RPMI7951 (cell line): ENCODE results near the gene POLDIP3. TPM values are rescaled to one million over a fixed set of nuclear protein-coding genes. Genes with fewer than 3 reads are reported as not detected.

Experiments used
- DNase-seq: peaks from one replicate; pipeline ENCODE4 v3.0.0-alpha.2; 2012; ENCODE audit warnings: low read depth
- total RNA-seq: library from RNA; depleted of rRNA; stranded (reverse); fragments of >200 nt; shearing (Covaris generic); gene quantifications from 2 replicates; pipeline ENCODE4 v1.2.3, GENCODE V29; 2014

The POLDIP3 gene
- total RNA-seq, 1 experiment from 2014 or later: 23.1 TPM

DNA sequence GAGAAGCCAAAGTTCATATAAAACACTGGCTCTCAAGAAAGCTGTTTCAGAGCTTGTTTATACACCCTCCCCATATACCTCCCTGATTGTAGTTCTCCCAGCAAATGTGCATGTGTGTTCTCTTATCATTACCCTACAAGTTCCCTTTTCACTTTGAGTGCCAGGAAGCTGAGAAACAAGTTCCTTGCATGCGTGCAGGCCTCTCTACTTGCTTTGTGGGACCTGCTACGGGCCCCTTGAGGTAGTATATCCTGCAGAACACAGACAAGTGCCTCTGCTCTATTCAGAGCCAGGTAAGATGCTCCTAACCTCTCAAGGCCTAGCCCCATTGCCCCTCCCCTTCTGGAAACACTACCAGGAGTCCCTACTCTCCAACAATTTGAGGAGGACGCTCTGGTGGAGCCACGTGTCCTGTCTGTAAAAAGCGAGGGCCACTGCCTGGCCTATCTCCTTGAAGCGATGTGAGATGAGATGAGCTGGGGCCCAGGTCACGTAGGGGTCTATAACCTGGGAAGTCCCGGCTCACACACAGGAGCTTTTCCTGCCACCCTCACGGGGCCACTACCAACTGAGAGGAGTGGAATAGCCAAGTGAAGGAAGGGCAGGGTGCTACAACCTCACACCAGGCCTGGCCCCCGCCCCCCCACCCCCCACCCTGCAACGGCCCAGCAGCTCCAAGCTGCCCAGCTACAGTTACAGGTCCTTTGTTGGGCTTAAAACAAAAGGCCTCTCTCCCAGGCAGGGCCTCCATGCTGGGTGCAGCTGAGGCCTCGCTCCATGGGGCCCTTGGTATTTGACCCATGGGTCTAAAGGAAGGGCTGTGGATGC, 28.3 kb upstream of the POLDIP3 start:
- no peak for DNase-seq

DNA sequence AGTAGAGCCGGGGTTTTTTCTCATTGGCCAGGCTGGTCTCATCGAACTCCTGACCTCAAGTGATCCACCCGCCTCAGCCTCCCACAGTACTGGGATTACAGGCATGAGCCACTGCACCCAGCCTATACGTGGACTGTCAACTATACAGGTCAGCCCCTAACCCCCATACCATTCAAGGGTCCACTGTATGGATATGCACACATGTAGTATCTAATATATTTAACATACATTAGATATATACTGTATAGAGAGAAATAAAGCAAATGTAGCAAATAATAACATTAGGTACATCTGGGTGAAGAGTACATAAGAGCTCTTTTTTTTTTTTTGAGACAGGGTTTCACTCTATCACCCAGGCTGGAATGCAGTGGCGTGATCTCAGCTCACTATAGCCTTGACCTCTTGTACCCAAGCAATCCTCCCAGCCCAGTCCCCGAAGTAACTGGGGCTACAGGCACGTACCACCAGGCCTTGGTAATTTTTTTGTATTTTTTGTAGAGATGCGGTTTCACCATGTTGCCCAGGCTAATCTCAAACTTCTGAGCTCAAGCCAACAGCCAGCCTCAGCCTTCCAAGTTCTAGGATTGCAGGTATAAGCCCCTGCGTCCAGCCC, 27.2 kb upstream of the POLDIP3 start:
- DNase-seq: no peak

DNA sequence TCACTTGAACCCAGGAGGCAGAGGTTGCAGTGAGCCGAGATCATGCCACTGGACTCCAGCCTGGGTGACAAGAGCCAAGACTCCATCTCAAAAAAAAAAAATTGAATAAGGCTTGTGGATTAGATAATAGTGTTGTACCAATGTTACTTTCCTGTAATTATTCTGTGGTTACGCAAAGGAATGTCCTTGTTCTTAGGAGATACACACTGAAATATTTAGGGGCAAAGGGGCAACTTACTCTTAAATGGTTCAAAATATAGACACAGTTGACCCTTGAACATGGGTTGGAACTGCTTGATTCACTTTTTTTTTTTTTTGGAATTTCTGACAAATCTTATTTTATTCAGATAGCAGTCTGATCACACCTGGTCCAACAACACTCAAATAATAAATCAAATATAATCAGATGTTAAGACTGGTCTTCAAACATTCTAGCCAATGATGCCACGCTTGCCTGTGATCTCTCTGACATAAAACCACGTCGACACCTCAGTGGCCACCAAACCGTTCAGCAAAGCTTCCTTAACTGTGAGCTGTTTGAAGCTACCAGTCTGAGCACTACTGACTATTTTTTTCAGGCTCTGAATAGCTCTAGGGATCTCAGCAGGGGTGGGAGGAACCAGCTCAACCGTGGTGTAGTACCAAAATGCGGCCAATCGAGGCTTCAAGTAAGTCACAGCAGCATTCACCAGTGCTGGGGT, 25.0 kb upstream of the POLDIP3 start:
- DNase-seq: no peak

DNA sequence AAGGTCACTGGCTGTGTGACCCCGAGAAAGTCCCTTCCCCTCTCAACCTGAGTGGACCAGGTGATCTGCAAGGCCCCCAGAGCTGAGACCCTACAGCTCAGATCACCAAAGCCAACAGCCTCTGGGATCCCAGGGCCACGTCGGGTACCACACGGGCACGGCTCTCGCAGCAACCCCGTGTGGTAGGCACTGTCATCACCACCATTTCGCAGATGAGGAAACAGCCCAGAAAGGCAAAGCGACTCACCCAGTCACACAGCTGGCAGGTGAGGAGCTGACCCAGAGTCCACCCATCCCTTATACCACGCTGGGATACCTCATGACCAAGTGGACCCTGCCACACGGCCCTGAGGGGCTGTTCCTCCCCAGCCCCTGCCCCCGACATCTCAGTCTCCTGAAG, 22.9 kb upstream of the POLDIP3 start:
- DNase-seq: no peak

DNA sequence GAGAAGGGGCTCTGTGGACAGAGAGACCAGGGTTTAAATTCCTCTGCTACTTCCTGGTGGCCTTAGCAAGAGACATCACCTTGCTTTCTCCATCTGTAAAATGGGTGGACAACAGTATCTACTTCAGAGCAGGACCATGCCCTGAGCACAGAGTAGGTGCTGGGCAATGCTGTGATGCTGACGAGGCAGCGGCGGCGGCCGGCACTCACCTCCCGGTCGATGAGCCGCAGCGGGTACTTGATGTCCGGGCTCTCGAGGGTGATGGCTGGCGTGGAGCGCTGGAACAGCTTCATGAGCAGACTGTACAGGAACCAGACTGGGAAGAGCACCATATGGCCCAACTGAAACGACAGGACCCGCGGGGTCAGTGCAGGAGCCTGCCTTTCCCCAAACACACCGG, 21.8 kb upstream of the POLDIP3 start:
- DNase-seq: no peak

DNA sequence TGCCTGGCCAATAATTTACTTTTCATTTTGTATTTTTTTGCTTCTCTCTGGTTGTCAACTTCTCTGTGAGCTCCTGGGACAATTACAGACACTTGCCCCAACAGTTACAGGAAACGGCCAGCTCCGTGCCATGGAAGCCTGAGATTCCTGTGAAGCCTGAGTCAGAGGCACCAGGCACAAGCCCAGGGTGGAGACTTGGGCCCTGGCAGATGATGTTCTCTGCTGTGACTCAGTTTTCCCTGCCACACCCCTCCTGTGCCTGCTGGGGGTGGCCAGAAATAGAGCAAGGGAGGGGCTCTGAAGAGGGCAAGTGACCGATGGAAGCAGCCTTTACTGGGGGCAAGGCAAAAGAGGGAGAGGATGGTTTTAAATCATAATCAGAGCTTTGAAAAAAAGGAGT, 20.8 kb upstream of the POLDIP3 start:
- peak; percentile 94 for DNase-seq

DNA sequence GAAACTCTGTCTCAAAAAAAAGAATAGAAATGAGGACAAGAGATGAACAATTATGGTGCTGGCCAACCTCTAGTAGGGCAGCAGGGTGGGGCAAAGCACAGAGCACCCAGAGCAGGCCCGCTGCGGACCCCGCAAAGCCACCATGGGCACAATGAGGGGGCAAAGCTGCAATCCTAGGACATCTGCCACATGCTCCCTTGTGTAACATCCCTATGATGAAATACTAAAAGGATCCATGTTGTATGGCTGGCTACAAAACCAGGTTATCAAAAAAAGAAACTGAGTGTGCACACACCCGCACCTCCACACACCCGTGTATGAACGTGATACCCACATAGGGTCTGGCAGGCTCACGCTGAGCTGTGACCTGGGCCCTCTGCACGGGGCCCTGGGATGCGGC, 18.3 kb upstream of the POLDIP3 start:
- no peak for DNase-seq

DNA sequence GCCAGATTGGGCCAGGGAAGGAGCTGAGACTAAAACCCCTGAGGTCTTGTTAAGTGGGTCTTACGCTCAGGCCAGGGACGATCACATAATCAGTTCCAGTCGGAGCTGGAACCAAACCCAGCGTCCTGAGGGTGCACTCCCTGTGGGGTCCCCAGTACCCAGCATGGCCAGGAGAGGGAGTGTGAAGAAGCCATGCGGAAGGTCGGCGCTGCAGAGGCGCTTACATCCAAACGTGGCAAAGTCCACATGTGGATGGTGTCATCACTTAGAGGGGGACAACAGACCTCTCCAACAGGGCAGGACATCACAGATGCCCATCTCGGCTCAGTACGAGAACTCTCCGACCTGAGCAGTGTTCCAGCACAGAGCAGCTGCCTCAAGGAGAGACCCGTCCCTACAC, 17.4 kb upstream of the POLDIP3 start:
- DNase-seq: no peak

DNA sequence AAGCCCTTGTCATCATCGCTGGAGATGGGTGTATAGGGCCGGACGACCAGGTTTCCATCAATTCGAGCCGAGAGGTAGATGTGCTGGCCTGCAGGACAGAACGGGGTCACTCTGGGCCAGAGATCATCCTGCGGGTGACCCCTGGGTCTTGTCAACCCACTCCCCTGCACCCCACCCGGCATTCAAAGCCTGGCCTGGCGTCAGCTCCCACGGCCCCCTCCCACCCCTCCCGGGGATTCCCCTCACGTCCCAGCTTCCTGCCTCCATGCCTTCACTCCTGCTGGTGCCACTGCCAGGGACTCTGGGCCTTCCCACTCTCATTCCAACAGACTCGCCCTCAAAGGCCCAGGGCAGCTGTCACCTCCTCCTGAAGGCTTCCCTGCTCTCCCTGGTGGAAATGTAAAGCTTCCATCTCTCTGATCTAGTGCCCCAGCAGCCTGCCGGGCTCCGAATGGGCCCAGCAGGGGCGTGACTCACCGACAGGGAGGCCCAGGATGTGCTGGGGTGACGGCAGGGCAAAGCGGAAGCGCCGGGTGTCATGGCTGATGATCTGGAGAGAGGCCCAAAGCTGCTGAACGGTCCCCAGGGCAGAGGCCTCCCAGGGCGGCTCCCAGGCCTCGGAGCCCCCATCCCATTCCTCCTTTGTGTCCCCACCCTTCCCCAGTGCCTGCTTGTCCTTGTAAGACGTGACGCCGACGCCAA, 16.4 kb upstream of the POLDIP3 start:
- DNase-seq: peak; percentile 47

DNA sequence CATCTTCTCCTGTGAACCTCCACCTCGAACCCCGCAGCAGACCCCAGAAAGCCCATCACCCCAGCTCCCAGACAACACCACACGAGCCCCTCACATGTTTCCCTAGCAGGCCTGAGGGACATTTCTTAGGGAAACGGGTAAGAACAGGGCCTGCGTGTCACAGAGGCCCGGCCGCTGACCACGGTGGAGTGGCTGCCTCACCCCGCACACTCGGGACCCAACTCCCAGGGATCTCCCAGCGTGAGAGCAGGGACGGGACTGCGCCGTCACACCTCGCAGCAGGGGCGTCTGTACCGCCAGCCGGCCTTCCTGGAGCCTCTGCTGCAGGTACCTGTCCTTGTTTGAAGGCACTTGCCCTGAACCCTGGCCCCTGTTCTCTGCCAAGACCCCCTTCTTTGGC, 15.5 kb upstream of the POLDIP3 start:
- no peak for DNase-seq

DNA sequence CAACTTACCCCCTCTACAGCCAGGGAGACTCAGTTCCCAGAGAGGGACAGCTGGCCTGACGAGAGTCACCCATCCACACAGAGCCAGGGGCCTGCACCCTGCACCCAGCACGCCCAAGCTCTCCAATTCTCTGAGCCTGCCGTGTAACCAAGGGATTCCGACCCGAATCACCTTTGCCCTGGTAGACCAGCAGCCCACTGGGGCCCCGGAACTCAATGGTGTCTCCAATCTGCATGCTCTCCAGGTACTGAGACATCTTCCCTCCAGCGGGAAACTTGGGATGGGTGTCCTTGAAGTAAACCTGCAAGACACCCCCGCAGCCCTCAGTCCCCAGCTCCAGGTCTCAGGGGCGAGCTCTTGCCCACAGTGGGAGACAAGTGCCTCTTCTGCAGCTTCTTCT, 13.3 kb upstream of the POLDIP3 start:
- no peak for DNase-seq

DNA sequence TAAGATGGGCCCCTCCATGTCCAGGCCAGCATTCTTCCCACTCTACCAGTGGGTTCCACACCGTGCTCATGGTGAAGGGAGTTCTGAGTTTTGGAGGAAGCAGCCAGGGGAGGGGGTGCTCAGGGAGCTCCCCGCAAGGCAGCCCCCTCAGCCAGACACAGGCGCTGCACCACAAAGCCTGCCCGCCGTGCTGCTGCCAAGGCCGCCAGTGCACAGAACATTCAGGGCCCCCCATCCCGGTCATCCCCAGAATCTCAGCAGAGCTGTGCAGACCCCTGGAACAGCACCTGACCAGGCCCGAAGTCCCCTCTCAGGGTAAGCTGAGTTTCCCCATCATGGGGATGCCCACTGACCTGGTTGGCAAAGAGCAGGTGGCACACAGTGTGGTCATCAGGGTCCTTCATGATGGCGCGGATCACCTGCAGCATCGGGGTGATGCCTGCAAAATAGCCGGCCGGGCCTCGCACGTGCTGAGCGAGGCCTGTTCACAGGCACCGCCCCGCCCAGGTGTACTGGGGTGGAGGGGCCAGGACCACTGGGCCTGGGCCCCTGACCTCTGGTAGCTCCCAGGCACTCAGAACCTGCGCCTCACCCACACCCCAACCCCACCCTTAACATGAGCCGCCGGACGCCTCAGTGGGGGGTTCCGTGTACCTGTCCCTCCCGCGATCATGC, 12.4 kb upstream of the POLDIP3 start:
- no peak for DNase-seq

DNA sequence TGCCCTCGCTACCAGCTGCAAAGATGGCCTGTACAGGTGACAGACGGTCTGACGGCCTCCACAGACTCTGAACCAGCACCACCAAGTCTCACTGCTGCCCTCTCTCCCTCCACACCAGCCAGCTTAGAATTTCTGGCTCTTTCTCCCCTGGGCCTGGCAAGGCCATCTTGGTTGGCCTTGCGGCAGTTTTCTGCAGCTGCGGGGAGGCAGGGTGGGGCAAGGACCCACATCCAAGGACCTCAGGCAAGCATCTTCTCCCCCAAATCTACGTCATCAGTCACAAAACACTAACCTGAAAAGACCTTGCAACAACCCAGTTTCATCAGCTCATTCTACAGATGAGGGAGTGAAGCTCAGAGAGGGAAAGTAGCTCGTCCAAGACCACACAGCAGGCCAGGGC, 11.7 kb upstream of the POLDIP3 start:
- DNase-seq: no peak

DNA sequence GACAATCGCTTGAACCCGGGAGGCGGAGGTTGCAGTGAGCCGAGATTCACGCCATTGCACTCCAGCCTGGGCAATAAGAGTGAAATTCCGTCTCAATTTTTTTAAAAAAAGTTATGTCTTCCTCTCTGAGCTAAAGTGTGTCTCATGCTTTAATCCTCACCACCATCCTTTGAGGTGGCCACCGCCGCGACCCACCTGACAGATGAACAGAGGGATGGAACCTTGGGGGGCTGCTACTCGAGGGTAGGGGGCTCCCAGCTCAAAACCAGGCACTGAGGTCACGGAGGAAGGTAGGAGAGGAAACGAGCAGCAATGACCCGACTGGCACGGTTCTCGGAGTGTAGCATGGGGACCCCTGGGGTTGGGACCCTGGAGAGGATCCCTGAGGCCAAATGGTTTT, 10.7 kb upstream of the POLDIP3 start:
- no peak for DNase-seq

DNA sequence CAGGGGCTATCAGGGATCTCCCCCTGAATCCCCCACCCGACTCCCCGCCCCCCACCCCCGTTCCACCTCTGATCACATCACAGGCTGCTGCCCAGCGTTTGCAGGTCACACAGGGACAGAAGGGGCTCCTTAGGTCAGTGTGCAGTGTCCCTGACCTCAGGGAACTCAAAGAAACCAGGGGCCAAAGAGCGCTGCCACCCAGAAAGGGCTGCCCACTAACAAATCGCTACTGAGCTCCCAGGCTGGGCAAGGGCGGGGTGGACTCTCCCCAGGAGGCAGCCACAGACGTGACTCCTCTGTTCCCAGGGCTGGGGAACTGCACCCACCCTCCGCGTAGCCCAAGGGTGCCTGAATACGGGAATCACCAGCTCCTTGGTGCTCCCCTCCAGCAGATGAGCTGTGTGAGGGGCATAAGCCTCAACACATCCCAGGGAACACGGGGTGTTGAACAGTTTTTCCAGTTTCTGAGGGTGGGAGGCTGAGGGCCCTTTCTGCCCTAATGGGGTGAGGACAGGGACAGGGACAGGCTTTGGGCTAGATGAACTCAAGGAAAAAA, 9.9 kb upstream of the POLDIP3 start:
- no peak for DNase-seq

DNA sequence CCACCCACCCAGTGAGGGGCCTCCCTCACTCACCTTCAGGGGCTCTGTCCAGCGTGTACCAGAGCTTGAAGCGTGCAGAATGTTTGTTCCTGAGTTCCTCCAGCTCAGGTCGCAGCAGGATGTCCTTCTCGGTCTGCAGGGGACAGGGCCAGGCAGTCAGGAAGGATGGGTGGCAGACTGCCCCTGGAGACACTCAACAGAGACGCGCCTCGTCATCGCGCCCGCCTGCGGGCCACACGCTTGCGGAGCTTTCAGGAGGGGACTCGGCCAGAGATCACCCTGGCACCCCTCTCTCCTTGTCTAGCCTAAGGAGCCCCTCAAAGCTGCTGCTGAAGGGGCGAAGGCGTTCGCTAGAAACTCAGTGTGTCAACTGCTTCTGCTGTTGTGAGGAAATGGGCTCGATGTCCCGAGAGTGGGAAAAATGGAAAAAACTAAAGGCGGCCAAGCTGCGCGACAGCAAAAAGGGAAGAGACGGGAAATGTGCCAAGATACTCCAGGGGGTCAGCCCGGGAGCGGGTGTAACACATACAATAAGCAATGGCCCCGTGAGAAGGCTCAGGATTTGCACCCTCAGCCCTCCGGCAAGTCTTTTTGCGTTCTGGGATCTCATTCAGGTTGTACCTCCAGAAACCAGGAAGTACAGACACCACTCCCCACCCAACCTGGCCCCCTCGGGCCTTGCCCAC, 9.2 kb upstream of the POLDIP3 start:
- no peak for DNase-seq

DNA sequence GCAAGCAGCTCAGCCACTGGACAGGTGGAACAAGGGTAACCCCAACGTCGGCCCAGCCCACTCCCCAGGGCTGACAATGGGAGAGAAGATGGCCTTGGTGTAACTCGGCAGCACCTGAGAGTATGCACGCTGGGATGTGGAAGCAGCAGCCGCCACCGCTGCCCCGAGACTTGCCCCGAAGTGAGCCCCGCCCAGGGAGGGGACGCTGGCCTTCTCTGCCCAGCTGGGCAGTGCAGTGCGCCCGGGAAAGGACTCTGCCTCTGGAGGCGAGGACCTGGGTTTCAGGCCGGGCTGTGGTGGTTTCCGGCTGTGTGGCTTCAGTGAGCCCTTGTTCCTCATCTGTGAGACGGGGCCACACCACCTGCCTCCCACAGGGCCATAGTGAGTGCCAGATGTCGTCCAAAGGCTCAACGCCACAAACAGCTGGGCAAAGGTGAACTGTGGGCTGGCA, 8.6 kb upstream of the POLDIP3 start:
- DNase-seq: no peak

DNA sequence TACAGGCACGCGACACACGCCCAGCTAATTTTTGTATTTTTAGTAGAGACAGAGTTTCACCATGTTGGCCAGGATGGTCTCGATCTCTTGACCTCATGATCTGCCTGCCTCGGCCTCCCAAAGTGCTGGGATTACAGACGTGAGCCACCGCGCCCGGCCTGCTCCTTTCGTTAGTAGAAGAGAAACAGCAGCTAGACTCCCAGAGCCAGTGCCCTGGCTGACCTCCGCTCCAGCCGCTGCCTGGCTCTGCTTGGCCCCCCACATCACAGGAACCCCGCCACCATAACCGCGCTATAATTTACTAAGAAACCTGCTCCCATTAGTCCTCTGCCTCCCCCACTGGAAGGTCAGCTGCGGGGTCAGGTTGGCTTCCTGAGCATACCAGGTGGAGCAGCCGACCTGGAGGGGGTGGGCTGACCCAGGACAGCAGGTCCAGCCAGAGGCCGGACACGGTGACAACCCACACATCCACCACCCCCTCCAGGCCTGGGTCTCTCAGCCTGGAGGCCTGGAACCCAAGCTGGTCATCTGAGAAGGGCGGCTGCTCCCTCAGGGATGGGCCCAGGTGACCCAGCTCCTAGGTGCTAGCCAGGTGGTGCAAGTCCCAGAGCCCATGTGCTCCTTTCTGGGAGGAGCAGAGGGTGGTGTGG, 7.5 kb upstream of the POLDIP3 start:
- DNase-seq: no peak

DNA sequence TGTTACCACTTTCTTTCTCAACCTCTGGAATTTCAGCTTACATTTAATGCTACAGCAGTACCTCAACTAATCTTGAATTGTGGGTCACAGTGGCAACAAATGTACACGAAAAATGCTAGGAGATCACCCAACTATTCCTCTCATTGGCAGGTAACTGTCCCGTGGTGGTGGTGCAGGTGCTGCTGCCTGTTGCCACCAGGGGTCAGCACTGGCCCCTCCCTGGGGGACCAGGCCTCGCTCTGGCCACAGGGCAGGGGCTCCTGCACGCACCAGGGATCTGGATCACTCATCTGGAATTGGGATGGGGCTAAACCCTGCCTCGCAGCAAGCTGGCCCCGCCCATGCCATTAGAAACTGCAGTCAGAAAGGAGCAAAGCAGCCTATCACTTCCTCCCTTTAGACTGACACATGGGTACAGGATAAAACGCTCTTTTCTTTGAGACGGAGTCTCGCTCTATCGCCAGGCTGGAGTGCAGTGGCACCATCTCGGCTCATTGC, 6.9 kb upstream of the POLDIP3 start:
- peak; percentile 51 for DNase-seq

DNA sequence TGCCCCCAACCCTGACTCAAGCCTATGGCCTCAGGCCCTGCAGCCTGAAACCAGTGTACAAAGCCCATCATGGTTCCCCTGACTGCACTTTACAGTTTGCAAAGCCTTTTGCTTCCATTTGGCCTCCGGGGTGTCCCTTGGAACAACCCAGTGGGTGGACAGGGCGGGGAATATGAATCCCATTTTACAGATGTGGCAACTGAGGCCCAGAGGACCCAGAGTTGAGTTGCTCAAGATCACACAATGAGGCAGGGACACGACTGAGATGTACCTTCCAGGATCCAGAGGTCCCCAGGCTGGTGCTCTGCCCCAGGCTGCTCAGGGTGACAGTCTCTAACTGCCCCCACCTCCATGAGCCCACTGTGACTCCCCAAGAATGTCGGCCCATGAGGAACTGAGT, 5.4 kb upstream of the POLDIP3 start:
- no peak for DNase-seq
